ENCODE results near the gene AP1G1. TPM values are rescaled to one million over a fixed set of nuclear protein-coding genes. Genes with fewer than 3 reads are reported as not detected.

Gene AP1G1
- total and polyA plus RNA-seq, 8 donors = 67.0 to 100 (median 79.1) TPM

DNA sequence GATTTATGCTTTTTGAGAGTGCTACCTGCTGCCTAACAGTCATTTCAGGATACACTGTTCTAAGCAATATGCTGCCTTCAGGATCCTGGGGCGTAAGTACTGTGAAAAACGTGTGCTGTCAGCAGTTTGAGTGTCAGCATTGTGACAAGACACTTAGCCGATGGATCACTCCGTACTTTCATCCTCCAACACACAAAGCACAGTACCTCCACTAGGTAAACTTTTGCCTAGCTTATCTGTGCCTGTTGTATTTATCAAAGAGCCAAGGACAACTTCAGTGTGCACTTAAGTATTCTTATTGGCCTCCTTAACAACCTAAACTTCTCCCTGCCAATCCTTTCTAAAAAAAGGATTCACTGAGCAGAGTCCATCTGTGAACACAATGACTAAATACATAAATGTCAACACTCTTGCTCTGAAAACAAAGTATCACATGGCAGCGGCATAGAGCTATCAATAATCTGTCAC, 50.3 kb downstream of the AP1G1 start:
- no peak for DNase-seq
- H3K27me3 ChIP-seq = no peaks in the 10 kb centered on the region
- no peaks in the 10 kb centered on the region for H3K4me1 ChIP-seq
- TF ChIP-seq, protein P1, sequence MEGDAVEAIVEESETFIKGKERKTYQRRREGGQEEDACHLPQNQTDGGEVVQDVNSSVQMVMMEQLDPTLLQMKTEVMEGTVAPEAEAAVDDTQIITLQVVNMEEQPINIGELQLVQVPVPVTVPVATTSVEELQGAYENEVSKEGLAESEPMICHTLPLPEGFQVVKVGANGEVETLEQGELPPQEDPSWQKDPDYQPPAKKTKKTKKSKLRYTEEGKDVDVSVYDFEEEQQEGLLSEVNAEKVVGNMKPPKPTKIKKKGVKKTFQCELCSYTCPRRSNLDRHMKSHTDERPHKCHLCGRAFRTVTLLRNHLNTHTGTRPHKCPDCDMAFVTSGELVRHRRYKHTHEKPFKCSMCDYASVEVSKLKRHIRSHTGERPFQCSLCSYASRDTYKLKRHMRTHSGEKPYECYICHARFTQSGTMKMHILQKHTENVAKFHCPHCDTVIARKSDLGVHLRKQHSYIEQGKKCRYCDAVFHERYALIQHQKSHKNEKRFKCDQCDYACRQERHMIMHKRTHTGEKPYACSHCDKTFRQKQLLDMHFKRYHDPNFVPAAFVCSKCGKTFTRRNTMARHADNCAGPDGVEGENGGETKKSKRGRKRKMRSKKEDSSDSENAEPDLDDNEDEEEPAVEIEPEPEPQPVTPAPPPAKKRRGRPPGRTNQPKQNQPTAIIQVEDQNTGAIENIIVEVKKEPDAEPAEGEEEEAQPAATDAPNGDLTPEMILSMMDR (IDR thresholded peaks at IDR 0.05) = no peak
- no peak overlapping the region for H3K27ac ChIP-seq
- peak; percentile 78 for ATAC-seq
- H3K9me3 ChIP-seq = no peaks in the 10 kb centered on the region
- intact Hi-C loops (cut with DNase I) = no loop called here
- no peak overlapping the region for H3K4me3 ChIP-seq
- peaks cover 6 to 99% of the 10 kb centered on the region in 2 donors for H3K36me3 ChIP-seq

DNA sequence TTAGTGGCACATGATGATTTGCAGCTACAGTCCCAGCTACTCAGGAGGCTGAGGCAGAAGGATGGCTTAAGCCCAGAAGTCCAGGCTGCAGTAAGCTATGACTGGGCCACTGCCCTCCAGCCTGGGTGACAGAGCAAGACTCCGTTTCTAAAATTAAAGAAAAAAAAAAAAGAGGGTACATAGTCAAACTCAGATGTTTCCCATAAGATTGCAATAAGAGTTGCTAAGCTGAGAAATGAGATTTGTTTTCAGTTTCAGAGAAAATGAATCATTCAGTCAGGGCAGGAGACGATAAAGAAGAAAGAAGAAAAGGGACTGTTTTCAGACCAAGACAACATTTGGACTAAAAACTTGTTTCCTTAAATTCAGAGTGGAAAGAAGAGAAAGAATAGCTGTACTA, 54.0 kb downstream of the AP1G1 start:
- ATAC-seq = no peak
- no peak for DNase-seq
- TF ChIP-seq, protein P1 (IDR thresholded peaks at IDR 0.05) = no peak
- H3K4me1 ChIP-seq = no peaks in the 10 kb centered on the region
- no peak overlapping the region for H3K27ac ChIP-seq
- no peaks in the 10 kb centered on the region for H3K9me3 ChIP-seq
- H3K27me3 ChIP-seq = no peaks in the 10 kb centered on the region
- intact Hi-C loops (cut with DNase I) = no loop called here
- no peak overlapping the region for H3K4me3 ChIP-seq
- peaks cover 6 to 93% of the 10 kb centered on the region in 2 donors for H3K36me3 ChIP-seq

DNA sequence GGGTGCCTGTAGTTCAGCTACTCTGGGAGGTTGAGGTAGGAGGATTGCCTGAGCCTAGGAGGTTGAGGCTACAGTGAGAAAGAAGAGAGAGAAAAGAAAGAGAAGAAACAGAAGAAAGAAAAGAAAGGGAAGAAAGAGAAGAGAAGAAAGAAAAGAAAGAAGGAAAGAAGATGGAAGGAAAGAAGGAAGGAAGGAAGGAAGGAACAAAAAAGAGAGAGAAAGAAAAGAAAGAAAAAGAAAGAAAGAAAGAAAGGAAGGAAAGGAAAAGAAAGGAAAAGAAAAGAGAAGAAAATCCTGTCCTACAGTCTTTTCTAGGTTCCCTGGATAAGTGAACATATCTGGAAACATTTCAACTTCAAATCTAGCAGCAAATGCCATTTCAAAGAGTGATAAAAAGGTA, 54.5 kb downstream of the AP1G1 start:
- H3K4me1 ChIP-seq = no peaks in the 10 kb centered on the region
- intact Hi-C loops (cut with DNase I) = no loop called here
- H3K9me3 ChIP-seq = no peaks in the 10 kb centered on the region
- H3K4me3 ChIP-seq = no peak overlapping the region
- ATAC-seq (no peak), DNase-seq (no peak)
- TF ChIP-seq, protein P1 (IDR thresholded peaks at IDR 0.05) = no peak
- H3K36me3 ChIP-seq = peaks cover 6 to 94% of the 10 kb centered on the region in 2 donors
- no peak overlapping the region for H3K27ac ChIP-seq
- H3K27me3 ChIP-seq = no peaks in the 10 kb centered on the region

DNA sequence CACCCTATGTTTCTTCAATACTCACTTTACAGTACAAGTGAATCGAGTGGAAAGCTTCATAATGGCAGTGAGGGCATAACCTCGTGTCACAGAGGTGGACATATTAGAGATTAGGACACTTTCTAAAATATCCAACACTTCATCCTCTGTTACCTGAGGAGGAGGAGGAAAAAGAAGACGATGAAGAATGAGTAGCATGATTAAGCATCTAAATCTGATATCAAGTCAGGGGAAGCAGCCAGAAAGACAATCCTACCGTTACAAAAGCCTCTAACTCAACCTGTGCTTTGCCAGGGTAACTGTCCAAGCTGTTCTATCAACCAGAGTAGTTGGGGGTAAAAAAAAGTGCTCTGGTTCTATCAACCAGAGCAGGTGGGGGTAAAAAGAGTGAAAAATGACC, 60.4 kb downstream of the AP1G1 start:
- no peaks in the 10 kb centered on the region for H3K4me1 ChIP-seq
- no peaks in the 10 kb centered on the region for H3K27me3 ChIP-seq
- no peaks in the 10 kb centered on the region for H3K9me3 ChIP-seq
- intact Hi-C loops (cut with DNase I) = no loop called here
- peaks cover 0 to 94% of the 10 kb centered on the region in 2 donors for H3K36me3 ChIP-seq
- H3K27ac ChIP-seq = no peak overlapping the region
- DNase-seq (no peak), ATAC-seq (no peak)
- no peak overlapping the region for H3K4me3 ChIP-seq
- TF ChIP-seq, protein P1 (IDR thresholded peaks at IDR 0.05) = no peak

DNA sequence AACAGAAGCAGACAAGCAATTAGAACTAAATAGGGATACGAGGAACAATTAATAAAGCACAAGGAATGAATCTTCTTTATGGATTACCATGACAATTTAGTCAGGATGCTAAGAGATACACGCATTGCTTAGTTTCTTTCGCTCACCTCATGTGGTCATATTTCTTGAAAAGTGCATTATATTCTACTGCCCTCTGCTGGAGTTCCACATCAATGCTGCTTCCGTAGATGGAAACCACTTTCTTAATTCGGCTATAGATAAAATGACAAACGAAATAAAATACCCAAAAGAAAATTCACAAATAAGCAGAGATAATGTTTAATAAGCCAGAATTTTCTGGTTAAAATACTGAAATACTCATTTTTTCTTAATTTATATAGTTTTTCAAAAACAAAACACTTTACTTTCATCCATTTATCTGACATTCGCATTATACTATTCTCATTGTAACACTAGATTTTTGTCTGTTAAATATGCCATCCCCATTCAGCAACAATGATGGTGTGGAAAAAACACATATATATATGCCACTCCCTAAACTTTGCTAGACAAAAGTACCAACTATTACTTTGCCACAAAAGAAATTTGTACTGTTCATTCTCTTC, 62.1 kb downstream of the AP1G1 start:
- no peaks in the 10 kb centered on the region for H3K9me3 ChIP-seq
- ATAC-seq (peak; percentile 60), DNase-seq (peak in 1 of 4 donors; percentile 28)
- no peak overlapping the region for H3K27ac ChIP-seq
- TF ChIP-seq, protein P1 (IDR thresholded peaks at IDR 0.05) = peak; percentile 45 to 49
- no peaks in the 10 kb centered on the region for H3K27me3 ChIP-seq
- H3K36me3 ChIP-seq = peaks cover 0 to 99% of the 10 kb centered on the region in 2 donors
- intact Hi-C loops (cut with DNase I) = no loop called here
- no peak overlapping the region for H3K4me3 ChIP-seq
- H3K4me1 ChIP-seq = no peaks in the 10 kb centered on the region

Data from left lung (tissue), 10 donors.